Embryonic facial prominence (tissue), 1 donor: ENCODE data around the gene PPP2R5E.

Experiments used
- DNase-seq: peaks from one replicate; pipeline ENCODE4 v3.0.0-alpha.2; 2016; ENCODE audit errors: extremely low spot score

The PPP2R5E gene

DNA sequence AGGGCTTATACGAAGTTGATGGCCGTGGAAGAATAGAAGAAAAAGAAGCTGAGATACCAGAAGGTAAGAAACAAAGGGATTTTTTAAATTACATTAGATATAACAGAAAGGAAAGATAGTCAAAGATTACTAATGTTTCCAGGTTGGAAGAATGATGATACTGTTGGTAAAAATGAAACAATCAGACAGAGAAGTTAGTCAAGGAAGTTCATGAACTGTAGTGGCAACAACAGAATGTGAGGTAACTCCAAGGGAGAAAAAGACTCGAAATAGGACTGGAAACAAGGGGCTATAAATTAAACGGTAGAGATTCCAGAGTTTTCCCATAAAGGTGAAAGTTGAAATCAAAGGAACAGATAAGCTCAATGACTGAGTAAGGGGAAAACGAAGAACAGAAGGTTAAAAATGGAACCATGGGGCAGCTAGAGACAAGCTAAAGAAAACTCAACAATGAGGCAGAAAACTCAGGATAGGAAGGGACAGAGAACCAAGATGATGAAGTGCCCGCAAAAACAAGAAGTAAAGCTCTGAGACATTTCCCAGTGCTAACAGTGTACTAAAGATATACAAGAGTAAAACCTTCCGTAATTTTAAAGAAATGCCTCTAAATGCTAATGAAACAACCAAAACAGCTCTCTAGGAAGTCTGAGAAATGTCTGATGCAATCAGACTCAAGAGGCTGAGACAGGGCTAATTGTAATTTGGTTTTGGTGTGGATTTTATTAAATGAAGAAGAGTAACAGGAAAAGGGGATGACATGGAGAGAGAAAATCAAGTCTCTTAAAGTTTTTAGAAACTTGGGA lies 70.0 kb downstream of the PPP2R5E start:
- DNase-seq: no peak

DNA sequence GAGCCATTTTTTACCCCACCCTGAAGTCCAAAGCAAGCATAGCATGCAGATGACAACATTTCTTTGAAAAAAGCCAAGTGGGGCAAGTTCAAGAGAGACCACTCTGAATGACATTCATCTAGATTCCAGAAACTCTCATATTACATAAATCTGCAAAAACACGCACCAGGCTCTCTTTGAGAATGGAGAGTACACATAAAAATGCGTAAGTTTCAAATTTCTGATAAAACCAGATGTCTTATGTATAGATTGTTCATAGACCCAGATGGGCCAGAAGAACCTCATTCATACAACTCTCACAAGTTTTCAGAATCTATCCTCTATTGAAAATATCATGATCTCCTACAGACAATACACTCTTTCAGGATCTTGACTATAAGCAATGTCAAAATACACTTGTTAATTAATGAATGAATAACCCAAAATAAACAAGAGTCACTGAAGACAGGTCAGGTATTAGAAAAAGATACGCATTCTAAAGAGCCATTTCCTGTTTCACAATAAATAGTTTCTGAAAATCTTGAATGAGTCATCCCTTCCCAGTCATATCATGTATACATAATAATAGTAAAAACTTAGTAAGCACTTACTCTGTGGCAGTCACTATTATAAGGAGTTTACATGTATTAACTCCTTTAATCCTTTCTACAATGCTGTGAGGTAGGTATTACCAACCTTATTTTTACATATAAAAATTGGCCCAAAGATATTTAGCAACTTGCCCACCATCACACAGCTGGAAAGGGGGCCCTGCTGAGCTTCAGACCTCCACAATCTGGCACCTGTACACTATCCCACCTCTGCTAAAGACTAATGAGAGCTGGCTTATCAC lies 72.0 kb downstream of the PPP2R5E start:
- DNase-seq: no peak

- no peak for DNase-seq
These were observed 74.9 kb downstream of the PPP2R5E start for GRCh38 chr14:63468294-63468693.

DNA sequence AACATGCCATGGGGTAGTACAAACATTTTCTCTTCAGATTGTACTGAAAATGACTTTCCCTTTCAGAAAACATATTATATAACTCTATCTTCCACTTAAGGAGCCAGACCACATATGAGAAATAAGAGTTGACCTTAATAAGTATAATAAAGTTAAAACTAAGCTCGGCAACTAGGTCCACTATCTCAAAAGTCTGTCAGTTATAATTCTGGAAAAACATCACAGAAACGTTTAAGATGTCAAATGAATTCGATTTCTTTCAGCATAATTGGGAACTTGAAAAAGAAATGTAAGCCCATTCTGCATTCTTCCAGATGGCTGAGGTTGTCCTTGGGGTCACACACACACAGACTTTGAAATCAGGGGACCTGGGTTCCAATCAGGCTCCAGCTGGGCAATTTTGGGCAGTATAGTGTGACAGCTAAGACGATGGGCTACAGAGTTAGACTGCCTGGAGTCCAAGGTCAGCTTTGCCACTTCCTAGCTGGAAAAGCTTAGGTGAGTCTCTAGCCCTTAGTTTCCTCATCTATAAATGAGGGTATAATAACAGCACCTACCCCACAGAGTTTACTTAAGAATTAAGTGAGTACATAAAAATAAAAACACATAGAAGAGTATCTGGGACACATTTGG lies 75.6 kb downstream of the PPP2R5E start:
- DNase-seq: no peak

DNA sequence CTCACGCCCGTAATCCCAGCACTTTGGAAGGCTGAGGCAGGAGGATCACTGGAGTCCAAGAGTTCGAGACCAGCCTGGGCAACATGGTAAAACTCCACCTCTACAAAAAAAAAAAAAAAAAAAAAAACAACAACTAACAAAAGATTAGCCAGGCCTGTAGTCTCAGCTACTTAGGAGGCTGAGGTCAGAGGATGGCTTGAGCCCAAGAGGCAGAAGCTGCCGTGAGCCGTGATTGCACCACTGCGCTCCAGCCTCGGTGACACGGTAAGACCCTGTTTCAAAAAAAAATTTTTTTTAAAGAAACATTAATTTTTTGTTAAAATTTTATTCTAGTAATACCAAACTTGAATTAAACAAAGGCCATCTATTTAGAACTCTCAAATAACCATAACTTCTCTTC lies 77.8 kb downstream of the PPP2R5E start:
- no peak for DNase-seq

DNA sequence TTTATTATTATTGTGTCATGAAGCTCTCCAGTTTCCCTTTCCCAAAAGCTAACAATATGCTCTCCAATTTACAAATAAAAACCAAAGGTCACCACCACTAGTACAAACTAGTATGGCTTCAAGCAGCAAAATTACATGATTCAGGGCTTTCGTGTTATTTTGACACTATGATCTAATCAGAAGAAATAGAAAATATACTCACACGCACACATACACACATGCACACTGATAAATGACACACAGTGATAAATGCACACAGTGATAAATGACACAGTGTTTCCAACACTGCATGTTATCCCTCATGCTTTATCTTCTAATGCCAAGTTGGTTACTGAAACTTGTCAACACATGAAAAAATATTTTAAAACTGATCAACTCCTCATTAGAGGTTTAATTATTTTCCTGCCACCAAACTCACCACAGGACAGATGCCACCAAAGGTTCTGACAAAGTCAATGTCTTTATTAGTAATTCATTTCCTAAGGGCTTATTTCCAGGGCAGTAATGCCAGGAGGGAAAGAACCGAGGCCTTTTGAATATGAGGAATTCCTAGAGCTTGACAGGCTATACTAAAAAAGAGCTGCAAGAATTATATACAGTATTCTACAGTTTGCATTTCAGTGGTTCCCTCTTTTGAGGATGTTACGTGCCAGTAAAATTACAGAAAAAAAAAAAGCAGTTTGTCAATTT lies 82.4 kb downstream of the PPP2R5E start:
- DNase-seq: no peak

DNA sequence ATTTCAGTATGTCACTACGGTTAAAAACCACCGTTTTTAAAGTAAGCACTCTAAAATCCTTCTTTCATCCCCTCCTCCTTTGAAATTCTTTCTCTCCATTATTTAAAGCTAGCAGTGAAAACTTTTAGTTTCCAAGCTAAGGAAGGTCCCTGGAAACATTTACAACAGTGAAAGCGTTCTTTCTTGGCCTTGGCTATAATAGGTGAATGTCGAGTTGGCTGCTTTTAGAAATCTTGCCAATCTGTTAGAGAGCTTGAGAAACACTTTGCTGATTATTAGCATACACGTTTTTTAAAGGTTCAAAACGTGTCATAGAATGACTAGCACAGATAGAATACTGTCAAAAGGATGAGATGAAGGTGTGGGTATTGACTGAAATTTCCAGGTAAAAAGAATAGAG lies 83.4 kb downstream of the PPP2R5E start:
- DNase-seq: no peak

- no peak for DNase-seq
These were observed 85.7 kb downstream of the PPP2R5E start for GRCh38 chr14:63457498-63457897.

DNA sequence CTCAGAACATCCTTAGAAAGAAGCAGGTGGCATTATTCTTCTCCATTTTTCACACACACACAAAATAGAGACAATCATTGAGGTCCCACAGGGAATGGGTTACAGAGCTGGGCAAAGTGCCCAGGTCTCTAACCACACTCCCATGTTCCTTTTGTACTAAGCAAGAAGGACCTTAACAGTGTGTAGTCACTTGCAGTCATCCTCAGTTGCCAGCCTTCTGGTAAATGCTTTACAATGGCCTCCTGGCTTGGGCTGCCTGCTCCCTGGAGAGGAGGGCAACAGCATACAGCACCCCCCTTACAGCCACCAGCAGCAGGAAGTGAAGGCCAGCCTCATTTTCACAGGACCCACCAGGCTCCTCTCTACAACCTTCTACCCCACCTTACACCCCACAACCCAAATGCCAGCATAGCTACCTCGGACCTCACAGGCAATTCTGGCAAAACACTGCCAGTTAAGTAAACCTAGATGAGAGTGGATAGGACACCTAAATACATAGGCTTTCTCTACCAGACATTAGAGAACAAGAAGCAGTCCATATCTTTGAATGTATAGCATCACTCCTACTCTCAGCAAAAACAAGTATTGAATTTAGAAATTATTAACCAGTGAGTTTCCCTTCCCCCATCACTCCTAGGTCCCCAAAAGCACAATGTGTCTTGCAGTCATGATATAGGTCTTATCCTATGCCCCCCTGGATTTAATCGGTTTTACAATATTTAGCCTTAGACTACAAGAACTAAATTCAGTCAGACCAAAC lies 88.1 kb downstream of the PPP2R5E start:
- no peak for DNase-seq

DNA sequence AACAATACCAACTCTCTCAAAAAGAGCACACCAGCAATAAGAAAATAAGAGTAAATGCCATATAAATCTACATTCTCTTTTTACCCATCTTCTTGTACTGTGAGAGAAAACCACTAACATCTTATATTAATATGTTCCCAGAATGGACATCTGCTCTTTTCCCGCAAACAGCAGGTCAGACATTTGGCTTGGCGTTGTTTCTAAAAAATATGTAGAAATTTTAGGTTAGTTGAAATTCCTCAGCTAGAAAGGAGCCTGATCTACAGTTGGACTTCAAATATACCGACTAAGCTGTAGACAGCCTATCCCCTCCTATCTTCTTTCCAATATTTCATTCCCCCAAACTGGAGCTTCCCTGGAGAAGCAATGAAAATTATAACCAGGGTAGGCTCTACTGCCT lies 88.7 kb downstream of the PPP2R5E start:
- no peak for DNase-seq

DNA sequence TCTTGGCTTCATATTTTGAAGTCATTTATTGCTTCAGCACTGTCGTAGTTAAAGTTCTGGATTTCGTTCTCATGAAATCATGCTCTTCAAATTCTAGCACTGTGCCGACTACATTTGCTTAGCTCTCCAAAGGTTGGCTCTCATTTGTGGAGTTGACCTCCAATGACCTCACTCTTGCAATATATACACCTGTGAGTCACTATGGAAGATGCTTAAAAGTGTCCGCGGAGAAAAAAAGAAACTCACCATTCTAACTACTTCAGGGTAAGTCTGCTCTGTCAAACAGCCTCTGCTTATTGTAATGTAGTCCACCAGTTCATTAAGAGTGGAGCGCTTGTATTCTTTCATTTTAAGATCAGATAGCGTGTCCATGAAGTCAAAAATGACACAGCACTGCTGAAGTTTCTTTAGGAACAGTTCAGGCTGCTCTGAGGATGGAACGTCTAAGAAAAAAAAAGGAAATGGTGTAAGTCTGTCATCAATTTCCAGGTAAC lies 89.7 kb downstream of the PPP2R5E start:
- DNase-seq: no peak

DNA sequence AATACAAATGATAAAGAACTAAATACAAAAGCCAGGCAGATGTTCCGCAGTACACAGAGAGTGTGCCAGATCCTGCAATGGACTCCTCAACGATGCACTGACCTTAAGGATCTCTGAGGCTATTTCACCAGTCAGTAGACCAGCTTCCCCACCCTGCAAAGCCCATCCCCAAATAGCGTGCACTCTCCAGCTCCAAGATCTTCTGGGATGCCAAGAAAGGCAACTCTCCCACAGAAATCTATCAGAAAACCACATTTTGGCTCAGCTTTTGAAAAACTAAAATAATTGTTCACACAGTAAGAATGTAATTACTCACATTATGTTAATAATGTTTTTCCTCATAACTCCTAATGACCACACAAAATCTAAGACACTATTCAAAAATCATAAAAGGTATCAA lies 90.4 kb downstream of the PPP2R5E start:
- no peak for DNase-seq

GRCh38 chr14:63448841-63449240 lies 94.3 kb downstream of the PPP2R5E start:
- no peak for DNase-seq

DNA sequence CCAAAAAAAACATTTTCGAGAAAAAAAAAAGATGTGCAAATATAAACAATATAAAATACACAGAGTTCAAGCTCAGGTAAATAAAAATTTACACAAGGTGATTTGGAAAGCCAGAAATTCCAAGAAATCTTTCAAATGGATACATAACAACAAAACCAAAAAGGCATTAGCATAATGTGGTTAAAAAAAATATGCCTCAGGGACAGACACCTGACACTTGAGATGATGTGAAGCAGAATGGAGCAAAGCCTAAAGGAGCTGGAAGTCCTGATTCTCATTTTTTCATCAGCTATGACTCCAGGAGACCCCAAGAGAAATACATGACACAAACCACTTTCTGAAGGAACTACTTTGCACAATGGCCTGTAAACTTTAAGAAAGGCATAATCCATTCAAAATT lies 98.6 kb downstream of the PPP2R5E start:
- no peak for DNase-seq

GRCh38 chr14:63443988-63444387 lies 99.2 kb downstream of the PPP2R5E start:
- no peak for DNase-seq

GRCh38 chr14:63443361-63443760 lies 99.8 kb downstream of the PPP2R5E start:
- DNase-seq: no peak

DNA sequence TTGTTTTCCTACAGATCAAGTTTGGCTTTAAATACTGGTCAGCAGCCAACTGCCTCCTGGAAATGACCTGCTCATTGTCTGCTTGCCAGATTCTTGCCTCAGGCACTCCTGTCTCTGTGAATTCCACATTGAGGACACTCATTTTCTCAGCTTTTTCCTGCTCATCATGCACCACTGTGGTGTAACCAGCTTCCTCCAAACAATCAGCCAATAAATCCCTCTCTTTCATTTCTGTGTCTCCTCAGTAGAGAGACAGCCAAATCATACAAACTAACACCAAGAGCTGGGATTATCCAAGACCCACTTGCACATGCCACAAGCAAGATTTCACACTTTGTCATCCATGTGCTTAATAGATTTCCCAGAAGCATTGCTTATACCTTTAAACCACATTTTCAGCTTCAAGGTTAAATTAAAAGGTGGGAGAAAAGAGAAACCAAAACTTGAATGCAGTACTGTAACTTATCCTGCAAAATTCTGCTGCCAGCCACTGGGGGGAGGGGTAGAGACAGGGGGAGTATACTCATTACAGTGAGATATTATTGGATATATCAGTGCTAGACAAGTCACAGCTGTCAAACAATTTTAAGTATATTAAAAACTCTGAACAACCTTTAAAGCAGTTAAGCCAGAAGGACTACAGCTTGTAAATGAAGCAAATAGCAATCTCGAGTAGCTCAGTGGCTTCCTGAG lies 105.0 kb downstream of the PPP2R5E start:
- no peak for DNase-seq

DNA sequence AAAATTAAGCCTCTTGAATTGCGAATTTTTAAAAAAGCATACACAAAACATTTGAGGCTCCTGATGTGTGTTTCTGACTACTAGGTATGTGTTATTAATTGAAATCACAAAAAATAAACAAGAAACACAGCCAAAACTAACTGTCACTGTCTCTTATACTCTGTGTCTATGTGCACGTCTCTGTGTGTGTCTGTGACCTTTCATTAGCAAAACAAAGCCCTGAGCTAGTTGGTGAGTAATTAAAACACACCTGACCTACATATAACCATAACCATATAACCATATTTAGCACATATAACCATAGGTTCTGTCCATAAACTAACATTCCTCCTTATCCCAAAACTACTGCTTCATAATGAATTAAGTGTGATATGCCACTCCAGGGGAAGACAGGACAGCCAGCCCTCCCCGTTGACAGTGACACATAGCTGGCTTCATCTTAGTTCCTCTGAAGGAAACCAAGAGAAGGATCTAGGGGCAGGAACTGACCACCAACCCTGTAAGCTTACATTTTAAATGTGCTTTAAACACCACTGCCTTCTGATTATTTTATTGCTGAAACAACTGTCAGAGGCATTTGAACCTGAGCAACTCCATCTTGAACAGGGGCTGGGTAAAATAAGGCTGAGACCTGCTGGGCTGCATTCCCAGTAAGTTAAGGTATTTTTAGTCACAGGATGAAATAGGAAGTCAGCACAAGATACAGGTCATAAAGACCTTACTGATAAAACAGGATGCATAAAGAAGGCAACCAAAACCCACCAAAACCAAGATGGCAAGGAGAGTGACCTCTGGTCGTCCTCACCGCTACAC lies 106.7 kb downstream of the PPP2R5E start:
- no peak for DNase-seq

- DNase-seq: no peak
These were observed 107.3 kb downstream of the PPP2R5E start for GRCh38 chr14:63435838-63436237.

GRCh38 chr14:63435204-63435603 lies 108.0 kb downstream of the PPP2R5E start:
- no peak for DNase-seq
